ENCODE results near the gene TFDP2.

Gene TFDP2

DNA sequence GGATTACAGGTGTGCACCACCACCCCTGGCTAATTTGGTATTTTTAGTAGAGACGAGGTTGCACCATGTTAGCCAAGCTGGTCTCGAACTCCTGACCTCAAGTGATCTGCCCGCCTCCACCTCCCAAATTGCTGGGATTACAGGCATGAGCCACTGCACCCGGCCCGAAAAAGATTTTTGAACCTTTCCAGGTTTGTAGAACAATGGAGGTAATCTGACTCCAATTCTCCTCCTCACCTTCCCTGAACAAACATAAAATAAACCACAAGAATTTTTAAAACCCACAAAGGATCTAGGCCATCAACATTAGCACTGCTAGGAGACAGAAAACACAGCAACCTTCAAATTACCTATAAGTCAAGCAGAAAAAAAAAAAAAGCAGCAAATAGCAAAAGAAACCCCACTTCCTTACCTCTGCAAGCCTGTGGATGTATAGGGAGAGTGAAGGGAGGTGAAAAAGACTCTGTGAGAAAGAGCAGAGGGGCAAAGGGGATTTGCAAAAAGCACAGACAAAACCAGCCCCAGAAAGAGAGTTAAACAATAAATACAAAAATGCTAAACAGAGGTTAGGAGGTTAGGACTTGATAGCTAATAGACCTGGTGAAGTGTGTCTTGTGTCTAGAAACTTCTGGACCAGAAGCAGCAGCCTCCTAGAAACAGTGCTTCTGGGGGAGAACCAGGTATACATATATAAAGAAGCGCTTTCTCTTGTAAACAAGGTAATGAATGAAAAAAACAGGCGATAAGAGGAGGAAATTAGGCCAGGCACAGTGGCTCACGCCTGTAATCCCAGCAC, 32.1 kb downstream of the TFDP2 start:
- H3K18ac ChIP-seq (ENCODE audit: low read length) = no peak overlapping the region
- no peak overlapping the region for H3K4me2 ChIP-seq (ENCODE audit: low read length)
- no peak overlapping the region for H2AFZ ChIP-seq (ENCODE audit: insufficient read depth, low read length, poor library complexity)
- no peak overlapping the region for H2BK5ac ChIP-seq (ENCODE audit: low read depth, low read length, poor library complexity)
- no peak overlapping the region for H3K4me3 ChIP-seq (ENCODE audit: low read depth, low read length)
- H3K27ac ChIP-seq (ENCODE audit: low read depth, low read length) = peak overlapping the region; percentile 33
- no peak overlapping the region for H4K91ac ChIP-seq (ENCODE audit: low read depth, low read length)
- no peak overlapping the region for H3K9ac ChIP-seq (ENCODE audit: low read length)
- no peaks in the 10 kb centered on the region for H3K36me3 ChIP-seq (ENCODE audit: control insufficient read depth in 1 of 2, insufficient read depth in 2 of 2, low read length in 2 of 2)
- no peak overlapping the region for H2AK5ac ChIP-seq (ENCODE audit: low read length)
- WGBS (ENCODE audit: extremely low coverage, insufficient coverage, insufficient read length) = no CpG with 5 or more reads among the region's 8 CpGs
- no peak overlapping the region for H2BK12ac ChIP-seq (ENCODE audit: low read length)
- H3K27me3 ChIP-seq (ENCODE audit: insufficient read depth, low read length) = no peaks in the 10 kb centered on the region
- H3K23ac ChIP-seq (ENCODE audit: low read length) = no peak overlapping the region
- H3K9me3 ChIP-seq (ENCODE audit: insufficient read depth, low read depth, low read length) = no peaks in the 10 kb centered on the region
- no peak overlapping the region for H2BK120ac ChIP-seq (ENCODE audit: insufficient read depth, low read length, poor library complexity)
- no peaks in the 10 kb centered on the region for H3K79me2 ChIP-seq (ENCODE audit: control insufficient read depth, insufficient read depth, low read length, poor library complexity)
- DNase-seq = no peak
- peaks cover 8 to 10% of the 10 kb centered on the region in 2 experiments for H3K4me1 ChIP-seq (ENCODE audit: control insufficient read depth in 1 of 2, insufficient read depth in 2 of 2, low read length in 2 of 2)
- no peak overlapping the region for H4K8ac ChIP-seq (ENCODE audit: low read depth, low read length)
- no peak overlapping the region for H4K12ac ChIP-seq (ENCODE audit: low read depth, low read length)
- H3K4ac ChIP-seq (ENCODE audit: low read depth, low read length) = no peak overlapping the region
- H3K14ac ChIP-seq (ENCODE audit: low read length) = no peak overlapping the region
- no peaks in the 10 kb centered on the region for H3K79me1 ChIP-seq (ENCODE audit: low read length)

DNA sequence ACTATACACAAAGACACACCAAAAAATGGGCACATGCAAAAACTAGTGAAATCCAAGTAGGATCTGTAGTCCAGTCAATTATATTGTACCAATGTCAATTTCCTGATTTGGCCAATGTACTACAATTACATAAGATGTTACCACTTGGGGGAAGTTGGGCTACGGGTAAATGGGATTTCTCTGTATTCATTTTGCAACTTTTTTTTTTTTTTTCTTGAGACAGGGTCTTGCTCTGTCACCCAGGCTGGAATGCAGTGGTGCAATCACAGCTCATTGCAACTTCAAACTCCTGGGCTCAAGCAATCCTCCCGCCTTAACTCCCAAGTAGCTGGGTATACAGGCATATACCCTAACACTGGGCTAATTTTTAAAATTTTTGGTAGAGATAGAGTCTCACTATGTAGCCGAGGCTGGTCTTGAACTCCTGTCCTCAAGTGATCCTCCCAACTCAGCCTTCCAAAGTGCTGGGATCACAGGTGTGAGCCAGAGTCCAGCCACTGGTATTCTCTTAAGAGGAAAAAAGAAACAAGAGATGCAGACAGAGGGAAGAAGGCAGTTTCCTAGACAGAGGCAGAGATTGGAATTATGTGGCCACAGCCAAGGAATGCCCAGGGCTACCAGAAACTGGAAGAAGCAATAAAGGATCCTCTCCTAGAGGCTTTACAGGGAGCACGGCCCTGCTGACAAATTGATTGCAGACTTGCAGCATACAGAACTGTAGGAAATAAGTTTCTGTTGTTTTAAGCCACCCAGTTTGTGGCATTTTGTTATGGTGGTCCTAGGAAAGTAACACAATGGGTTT, 33.3 kb downstream of the TFDP2 start:
- Histone ChIP-seq H3K4me3 (ENCODE audit: low read depth, low read length) (no peak overlapping the region), H3K18ac (ENCODE audit: low read length) (no peak overlapping the region), H3K79me1 (ENCODE audit: low read length) (no peaks in the 10 kb centered on the region), H2BK5ac (ENCODE audit: low read depth, low read length, poor library complexity) (no peak overlapping the region), H3K4me2 (ENCODE audit: low read length) (no peak overlapping the region), H3K79me2 (ENCODE audit: control insufficient read depth, insufficient read depth, low read length, poor library complexity) (no peaks in the 10 kb centered on the region), H3K23ac (ENCODE audit: low read length) (no peak overlapping the region), H3K4me1 (ENCODE audit: control insufficient read depth in 1 of 2, insufficient read depth in 2 of 2, low read length in 2 of 2) (peaks cover 8 to 10% of the 10 kb centered on the region in 2 experiments), H3K4ac (ENCODE audit: low read depth, low read length) (no peak overlapping the region), H4K8ac (ENCODE audit: low read depth, low read length) (no peak overlapping the region), H2BK120ac (ENCODE audit: insufficient read depth, low read length, poor library complexity) (no peak overlapping the region), H2AFZ (ENCODE audit: insufficient read depth, low read length, poor library complexity) (no peak overlapping the region), H4K91ac (ENCODE audit: low read depth, low read length) (no peak overlapping the region), H3K9me3 (ENCODE audit: insufficient read depth, low read depth, low read length) (no peaks in the 10 kb centered on the region), H3K36me3 (ENCODE audit: control insufficient read depth in 1 of 2, insufficient read depth in 2 of 2, low read length in 2 of 2) (no peaks in the 10 kb centered on the region), H3K27ac (ENCODE audit: low read depth, low read length) (peak overlapping the region; percentile 7), H4K12ac (ENCODE audit: low read depth, low read length) (no peak overlapping the region), H3K9ac (ENCODE audit: low read length) (no peak overlapping the region), H2BK12ac (ENCODE audit: low read length) (no peak overlapping the region), H3K27me3 (ENCODE audit: insufficient read depth, low read length) (no peaks in the 10 kb centered on the region), H3K14ac (ENCODE audit: low read length) (no peak overlapping the region), H2AK5ac (ENCODE audit: low read length) (no peak overlapping the region)
- WGBS (ENCODE audit: extremely low coverage, insufficient coverage, insufficient read length) = no CpG with 5 or more reads among the region's 4 CpGs
- peak; percentile 67 to 78 for DNase-seq

DNA sequence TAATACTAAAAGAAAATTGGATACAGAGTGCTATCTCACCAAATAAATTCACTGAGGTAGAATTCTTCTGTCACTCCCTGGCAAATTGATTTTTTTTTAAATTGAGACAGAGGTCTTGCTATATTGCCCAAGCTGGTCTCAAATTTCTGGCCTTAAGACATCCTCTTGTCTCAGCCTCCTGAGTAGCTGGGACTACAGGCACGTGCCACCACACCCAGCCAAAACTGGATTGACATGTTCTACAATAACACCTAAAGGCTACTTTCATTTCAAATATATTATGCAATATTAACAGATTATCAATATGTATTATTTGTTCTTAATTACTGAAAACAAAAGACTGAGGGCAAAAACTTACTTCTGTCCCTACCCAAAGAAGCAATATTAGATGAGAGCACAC, 36.7 kb downstream of the TFDP2 start:
- H3K79me1 ChIP-seq (ENCODE audit: low read length) = no peaks in the 10 kb centered on the region
- no peak overlapping the region for H3K23ac ChIP-seq (ENCODE audit: low read length)
- no peak overlapping the region for H2AK5ac ChIP-seq (ENCODE audit: low read length)
- DNase-seq = peak in 1 of 2 donors; percentile 53
- no peak overlapping the region for H3K4me2 ChIP-seq (ENCODE audit: low read length)
- H3K36me3 ChIP-seq (ENCODE audit: control insufficient read depth in 1 of 2, insufficient read depth in 2 of 2, low read length in 2 of 2) = no peaks in the 10 kb centered on the region
- no peaks in the 10 kb centered on the region for H3K9me3 ChIP-seq (ENCODE audit: insufficient read depth, low read depth, low read length)
- H3K79me2 ChIP-seq (ENCODE audit: control insufficient read depth, insufficient read depth, low read length, poor library complexity) = no peaks in the 10 kb centered on the region
- no peak overlapping the region for H2AFZ ChIP-seq (ENCODE audit: insufficient read depth, low read length, poor library complexity)
- no peak overlapping the region for H4K91ac ChIP-seq (ENCODE audit: low read depth, low read length)
- no peak overlapping the region for H2BK12ac ChIP-seq (ENCODE audit: low read length)
- no peak overlapping the region for H2BK120ac ChIP-seq (ENCODE audit: insufficient read depth, low read length, poor library complexity)
- no peak overlapping the region for H3K4me3 ChIP-seq (ENCODE audit: low read depth, low read length)
- no CpG with 5 or more reads among the region's 1 CpG for WGBS (ENCODE audit: extremely low coverage, insufficient coverage, insufficient read length)
- peaks cover 5 to 7% of the 10 kb centered on the region in 2 experiments for H3K4me1 ChIP-seq (ENCODE audit: control insufficient read depth in 1 of 2, insufficient read depth in 2 of 2, low read length in 2 of 2)
- H2BK5ac ChIP-seq (ENCODE audit: low read depth, low read length, poor library complexity) = no peak overlapping the region
- no peak overlapping the region for H3K4ac ChIP-seq (ENCODE audit: low read depth, low read length)
- H3K9ac ChIP-seq (ENCODE audit: low read length) = no peak overlapping the region
- H3K14ac ChIP-seq (ENCODE audit: low read length) = no peak overlapping the region
- H3K27ac ChIP-seq (ENCODE audit: low read depth, low read length) = no peak overlapping the region
- no peak overlapping the region for H3K18ac ChIP-seq (ENCODE audit: low read length)
- no peak overlapping the region for H4K12ac ChIP-seq (ENCODE audit: low read depth, low read length)
- no peaks in the 10 kb centered on the region for H3K27me3 ChIP-seq (ENCODE audit: insufficient read depth, low read length)
- H4K8ac ChIP-seq (ENCODE audit: low read depth, low read length) = no peak overlapping the region

DNA sequence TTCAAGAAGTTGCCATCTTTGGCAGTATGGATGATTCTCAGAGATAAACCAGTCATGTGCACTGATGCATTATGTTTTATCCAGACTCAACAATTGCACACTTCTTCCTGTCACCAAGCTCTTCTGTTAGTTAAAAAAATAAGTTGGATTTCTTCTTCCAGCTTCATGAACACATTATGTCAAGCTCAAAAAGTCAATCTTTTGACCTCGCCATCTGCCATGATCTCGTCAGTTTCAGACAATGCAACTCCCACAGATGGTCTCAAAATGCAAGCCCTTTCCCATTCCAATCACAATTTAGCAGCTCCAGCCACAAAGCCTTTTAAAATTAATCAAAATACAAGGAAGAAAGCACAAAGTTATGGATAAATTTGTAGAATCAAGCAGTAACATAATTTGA, 42.8 kb downstream of the TFDP2 start:
- no peak overlapping the region for H3K23ac ChIP-seq (ENCODE audit: low read length)
- H3K27me3 ChIP-seq (ENCODE audit: insufficient read depth, low read length) = no peaks in the 10 kb centered on the region
- no peaks in the 10 kb centered on the region for H3K79me1 ChIP-seq (ENCODE audit: low read length)
- no peak overlapping the region for H3K4me3 ChIP-seq (ENCODE audit: low read depth, low read length)
- no peak overlapping the region for H3K9ac ChIP-seq (ENCODE audit: low read length)
- no peaks in the 10 kb centered on the region for H3K36me3 ChIP-seq (ENCODE audit: control insufficient read depth in 1 of 2, insufficient read depth in 2 of 2, low read length in 2 of 2)
- H4K12ac ChIP-seq (ENCODE audit: low read depth, low read length) = no peak overlapping the region
- H3K9me3 ChIP-seq (ENCODE audit: insufficient read depth, low read depth, low read length) = no peaks in the 10 kb centered on the region
- no peak overlapping the region for H3K14ac ChIP-seq (ENCODE audit: low read length)
- no peak overlapping the region for H3K18ac ChIP-seq (ENCODE audit: low read length)
- no peak for DNase-seq
- no peak overlapping the region for H4K8ac ChIP-seq (ENCODE audit: low read depth, low read length)
- H3K4me2 ChIP-seq (ENCODE audit: low read length) = no peak overlapping the region
- no peak overlapping the region for H2AFZ ChIP-seq (ENCODE audit: insufficient read depth, low read length, poor library complexity)
- no peaks in the 10 kb centered on the region for H3K4me1 ChIP-seq (ENCODE audit: control insufficient read depth in 1 of 2, insufficient read depth in 2 of 2, low read length in 2 of 2)
- H4K91ac ChIP-seq (ENCODE audit: low read depth, low read length) = no peak overlapping the region
- no peak overlapping the region for H2BK12ac ChIP-seq (ENCODE audit: low read length)
- no peaks in the 10 kb centered on the region for H3K79me2 ChIP-seq (ENCODE audit: control insufficient read depth, insufficient read depth, low read length, poor library complexity)
- no peak overlapping the region for H2BK5ac ChIP-seq (ENCODE audit: low read depth, low read length, poor library complexity)
- no peak overlapping the region for H2BK120ac ChIP-seq (ENCODE audit: insufficient read depth, low read length, poor library complexity)
- no peak overlapping the region for H3K27ac ChIP-seq (ENCODE audit: low read depth, low read length)
- H3K4ac ChIP-seq (ENCODE audit: low read depth, low read length) = no peak overlapping the region
- no peak overlapping the region for H2AK5ac ChIP-seq (ENCODE audit: low read length)
- whole genome bisulfite sequencing (ENCODE audit: extremely low coverage, insufficient coverage, insufficient read length) = no CpG with 5 or more reads among the region's 2 CpGs
